GM18526 (cell line): Measurements from ENCODE around the gene GALNT13.

Experiments
- POLR2A ChIP-seq: IDR thresholded peaks from 3 replicates; pipeline ENCODE4 v1.6.1; 2011; ENCODE audit not compliant: insufficient read length; ENCODE audit errors: extremely low read depth

The GALNT13 gene

DNA sequence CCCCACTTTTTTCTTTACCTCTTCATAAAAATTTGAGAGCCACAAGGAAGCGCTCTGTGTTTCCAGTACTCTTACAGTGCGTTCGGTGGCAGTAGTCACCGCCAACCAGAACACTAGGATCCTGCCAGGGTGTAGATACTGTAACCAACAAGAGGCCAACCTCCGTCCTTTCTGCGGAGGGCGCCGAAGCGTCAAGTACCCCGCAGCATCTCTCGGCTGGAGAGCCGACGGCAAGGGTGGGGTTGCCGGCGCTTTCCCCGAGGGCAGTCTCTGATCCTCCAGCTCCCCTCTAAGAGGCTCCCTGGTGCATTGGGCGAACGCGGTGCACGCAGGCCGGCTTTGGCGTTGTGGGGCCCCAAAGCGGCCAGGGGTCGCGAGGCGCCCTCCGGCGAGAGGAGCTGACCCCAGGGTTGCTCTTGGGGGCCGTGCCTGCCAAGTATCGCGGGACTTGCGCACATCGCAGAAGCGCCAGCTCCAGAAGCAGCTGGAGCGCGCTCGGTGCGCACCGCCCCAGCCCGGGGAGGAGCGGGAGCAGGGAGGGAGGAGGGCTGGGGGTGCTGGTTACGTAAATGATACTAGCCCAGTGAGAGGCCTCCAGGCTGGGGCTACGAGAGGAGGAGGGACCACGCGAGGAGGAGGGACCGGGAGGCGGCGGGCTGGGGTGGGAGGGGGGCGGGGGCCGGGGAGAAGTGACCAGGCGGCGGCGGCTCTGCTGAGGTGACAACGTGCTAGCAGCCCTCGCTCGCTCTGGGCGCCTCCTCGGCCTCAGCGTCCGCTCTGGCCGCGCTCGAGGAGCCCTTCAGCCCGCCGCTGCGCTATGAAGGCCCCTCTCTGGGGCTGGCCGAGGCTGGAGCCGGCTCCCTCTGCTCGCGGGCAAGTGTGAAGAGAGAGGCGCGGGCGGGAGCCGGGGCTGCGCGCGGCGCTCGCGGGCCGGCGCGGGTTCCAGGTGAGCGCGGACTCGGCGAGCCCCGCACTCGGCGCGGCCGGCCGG is at the start of gene GALNT13:
Gene GALNT13 (plus strand): TSS at position 692 of the 991 bp plus-strand sequence.
- no peak for TF ChIP-seq POLR2A

- no peak for TF ChIP-seq POLR2A
Observed at GRCh38 chr2:153823880-153824279, 47.8 kb upstream of the GALNT13 start.

DNA sequence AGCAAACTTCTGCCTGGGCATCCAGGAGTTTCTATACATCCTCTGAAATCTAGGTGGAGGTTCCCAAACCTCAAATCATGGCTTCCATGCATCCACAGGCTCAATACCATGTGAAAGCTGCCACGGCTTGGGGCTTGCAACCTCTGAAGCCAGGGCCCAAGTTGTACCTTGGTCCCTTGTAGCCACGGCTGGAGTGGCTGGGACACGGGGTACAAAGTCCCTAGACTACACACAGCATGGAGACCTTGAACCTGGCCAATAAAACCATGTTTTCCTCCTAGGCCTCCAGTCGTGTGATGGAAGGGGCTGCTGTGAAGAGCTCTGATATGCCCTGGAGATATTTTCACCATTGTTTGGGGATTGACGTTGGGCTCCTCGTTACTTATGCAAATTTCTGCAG is 43.4 kb upstream of the GALNT13 start:
- TF ChIP-seq POLR2A = no peak

DNA sequence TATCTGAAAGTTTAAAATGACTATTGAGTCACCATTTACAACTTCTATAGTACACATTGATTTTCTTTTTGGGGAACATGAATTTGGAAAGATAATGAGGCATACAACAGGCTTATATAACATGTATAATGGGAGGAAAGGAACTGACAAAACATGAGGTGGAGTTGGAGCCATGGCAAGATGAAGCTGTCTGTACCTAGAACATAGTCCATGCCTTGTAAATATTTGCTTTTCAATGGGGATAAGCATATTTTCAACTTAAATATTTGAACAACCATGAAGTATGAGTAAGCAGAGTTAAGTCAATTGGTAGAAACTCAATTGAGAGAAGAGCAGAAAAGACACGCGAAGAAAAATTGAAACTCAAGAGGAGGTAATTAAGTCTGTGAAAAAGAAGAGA is 37.1 kb upstream of the GALNT13 start:
- TF ChIP-seq POLR2A = no peak

- no peak for TF ChIP-seq POLR2A
Observed at GRCh38 chr2:153858250-153858649, 13.5 kb upstream of the GALNT13 start.

DNA sequence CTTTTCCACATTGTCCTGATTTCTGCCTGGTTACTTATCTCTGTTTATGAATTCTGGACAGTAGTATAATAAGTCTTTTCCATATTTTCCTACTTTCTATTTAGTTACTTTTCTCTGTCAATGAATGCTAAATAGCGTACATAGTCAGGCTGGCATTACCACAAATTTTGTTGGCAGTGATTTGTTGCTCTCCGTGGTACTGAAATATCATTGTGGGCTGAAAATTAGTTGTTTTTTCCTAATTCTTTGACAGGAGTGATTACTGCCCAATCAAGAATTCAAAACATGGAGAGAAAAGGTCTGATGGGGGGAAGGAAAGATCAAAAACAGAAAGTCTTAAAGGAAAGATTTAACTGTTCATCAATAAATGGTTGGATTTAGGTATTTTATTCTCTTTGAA is 7.7 kb upstream of the GALNT13 start:
- no peak for TF ChIP-seq POLR2A

- no peak for TF ChIP-seq POLR2A
Observed at GRCh38 chr2:153866595-153866994, 5.1 kb upstream of the GALNT13 start.

DNA sequence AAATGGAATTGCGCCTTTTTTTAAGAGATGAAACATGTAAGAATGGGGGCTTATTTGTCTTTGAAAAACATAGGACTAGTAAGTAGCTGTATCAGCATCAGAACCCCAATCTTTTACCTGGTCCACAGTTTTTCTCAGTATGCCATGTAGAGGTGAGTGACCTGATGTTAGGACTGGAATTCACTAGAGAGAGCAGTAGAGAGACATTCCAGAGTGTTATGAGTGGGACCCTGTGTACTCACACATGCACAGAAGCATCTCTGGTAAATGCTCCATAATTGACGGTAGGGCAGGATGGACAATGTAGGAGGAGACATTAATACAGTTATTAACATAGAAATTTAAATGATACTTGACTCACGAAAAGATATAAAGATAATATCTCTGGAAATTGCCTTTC is 1.4 kb upstream of the GALNT13 start:
- TF ChIP-seq POLR2A = no peak

DNA sequence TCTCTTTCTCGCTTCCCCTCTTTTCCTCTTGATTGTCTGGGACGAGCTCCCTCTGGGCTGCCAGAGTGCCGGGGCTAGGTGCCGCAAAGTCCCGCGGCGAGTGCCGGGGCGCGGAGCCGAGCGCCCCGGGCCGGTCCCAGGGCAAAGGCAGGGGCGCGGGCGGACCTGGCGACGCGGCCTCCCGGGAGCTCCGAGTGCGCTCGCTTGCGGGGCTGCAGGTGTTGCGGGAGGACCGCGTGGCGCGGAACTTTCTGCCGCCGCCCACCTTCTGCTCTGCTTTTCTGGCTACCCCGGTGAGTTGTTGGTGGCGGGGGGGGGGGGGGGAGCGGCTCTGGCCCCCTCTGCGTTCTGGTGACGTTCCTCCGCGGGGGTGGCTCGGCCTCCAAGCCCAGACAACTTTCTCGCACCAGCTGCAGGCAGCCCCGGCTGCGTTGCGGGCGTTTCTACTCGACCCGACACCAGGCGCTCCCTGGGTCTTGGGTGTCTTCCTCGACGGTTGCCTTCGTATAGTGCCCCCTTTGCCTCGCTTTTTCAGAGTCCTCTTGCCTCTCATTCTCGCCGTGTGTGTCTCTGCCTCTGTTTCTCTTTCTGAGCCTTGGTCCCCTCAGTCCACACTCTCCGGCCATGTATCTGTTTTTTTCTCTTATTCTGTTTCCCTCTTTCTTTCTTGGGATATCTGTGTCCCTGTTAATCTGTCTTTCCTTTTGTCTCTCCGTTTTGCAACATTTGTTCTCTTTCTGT is 759 bp downstream of the GALNT13 start:
- TF ChIP-seq POLR2A = no peak

DNA sequence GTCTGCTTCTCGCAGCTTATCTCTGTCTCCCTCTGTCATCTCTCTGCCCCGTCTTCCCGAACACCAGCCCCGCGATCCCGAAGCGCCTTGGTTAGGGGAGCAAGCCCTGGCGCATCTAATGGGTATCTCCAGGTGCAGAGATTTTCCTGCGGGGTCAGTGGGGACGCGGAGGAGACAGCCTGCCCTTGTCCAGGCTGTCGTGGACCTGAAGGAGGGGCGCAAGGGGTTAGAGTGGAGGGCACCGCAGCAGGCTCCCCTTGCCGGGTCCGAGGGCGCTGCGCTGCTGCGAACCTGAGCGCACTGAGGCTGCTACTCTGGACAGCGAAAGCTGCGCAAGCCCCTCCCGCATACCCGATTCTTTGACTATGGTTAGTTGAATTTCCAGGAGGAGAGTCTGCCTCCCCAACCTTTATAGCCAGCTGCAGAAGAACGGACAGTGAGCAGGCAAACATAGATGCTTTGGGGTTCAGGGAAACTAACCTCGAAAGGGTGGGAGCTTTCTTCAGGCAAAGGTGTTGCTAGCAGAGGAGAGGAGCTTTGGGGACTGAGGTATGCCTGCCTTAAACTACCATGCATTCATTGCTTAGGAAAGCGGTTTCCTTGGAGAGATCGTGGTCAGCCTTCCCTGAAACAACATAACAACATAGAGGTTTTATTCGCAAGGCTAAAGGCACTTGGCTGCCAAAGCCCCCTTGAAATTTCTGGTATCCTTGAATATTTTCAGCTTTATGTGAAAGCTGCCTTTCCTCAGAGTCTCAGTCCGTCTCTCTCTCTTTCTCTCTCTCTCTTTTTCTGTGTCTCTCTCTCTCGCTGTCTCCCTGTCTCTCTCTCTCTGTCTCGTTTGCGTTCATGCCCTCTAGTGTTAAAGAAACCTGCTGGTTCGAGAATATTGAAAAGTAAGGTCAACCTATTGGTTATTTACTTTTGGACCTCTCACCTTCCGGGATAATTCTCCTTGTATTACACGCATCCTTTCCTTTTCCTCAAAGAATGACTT is 1.6 kb downstream of the GALNT13 start:
- TF ChIP-seq POLR2A = no peak

DNA sequence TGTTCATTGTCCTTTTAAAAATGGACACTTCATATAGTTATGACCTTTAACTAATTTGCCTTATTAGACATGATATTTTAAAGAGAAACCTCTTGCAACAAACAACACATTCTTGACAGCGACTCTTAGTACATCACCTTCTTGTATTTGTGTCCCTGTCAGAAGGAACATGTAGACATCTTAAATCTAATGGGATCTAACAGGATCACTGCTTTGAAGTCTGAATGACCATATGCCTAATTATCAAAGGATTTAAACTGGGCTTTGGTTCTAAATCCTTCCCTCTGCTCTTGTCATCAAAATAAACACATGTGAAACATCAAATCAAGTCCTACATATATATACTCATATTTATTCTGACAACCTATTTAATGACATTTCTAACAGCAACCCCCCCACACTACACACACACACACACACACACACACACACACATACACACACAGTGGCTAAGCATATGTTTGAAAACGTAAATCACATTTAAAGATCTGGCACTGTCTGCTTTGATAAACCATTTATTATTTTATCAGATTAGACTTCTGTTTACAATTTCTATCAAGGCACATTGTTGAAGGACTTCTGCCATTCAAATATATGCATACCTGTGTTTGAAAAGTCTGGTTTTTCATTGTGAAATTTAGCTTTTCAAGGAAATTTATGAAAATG is 4.2 kb downstream of the GALNT13 start:
- no peak for TF ChIP-seq POLR2A

- TF ChIP-seq POLR2A = no peak
Observed at GRCh38 chr2:153880926-153881325, 9.2 kb downstream of the GALNT13 start.

DNA sequence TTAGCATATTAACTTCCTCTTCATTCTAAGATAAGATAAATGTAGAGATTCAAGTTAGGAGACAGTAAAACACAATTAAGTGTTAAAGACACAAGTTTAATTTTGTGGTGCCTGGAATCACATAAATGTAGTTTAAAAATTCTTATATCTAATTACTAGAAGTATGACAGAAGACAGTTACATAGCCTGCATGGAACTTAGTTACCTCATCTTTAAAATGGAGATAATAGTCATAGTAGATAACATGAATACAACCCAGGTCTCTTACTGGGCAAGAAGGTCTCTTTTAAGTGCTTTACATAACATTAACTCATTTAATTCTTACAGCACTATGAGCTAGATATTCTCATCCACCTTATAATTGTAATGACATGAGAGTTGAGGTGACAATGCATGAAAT is 15.1 kb downstream of the GALNT13 start:
- no peak for TF ChIP-seq POLR2A

DNA sequence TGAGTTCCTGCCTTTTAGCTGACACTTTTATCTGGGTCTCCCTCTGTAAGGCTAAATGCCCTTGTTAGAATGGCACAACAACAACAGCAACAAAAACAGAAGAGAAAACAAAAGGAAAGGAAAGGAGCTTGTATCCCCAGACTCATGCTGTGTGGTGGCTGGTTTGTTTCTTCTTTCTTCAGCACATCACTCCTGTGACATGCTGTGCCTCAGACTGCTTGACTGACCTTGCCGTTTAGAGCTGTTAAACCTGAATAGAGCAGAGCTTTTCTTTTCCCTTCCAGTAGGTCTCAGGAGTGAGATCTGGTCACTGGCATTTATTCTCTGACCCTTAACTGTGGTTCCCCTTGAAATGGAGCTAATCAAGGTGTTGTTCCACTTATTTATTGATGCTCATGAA is 18.9 kb downstream of the GALNT13 start:
- no peak for TF ChIP-seq POLR2A
